Adrenal gland (tissue), 5 donors: ENCODE results near the gene GMDS.

Experiments
- POLR2A ChIP-seq, 2 donors: fragments of 450-650 bp; IDR thresholded peaks; one replicate each; pipeline ENCODE4 v1.6.1; 2017; ENCODE audit warnings: antibody characterized with exemption in 2 of 2, mild to moderate bottlenecking in 2 of 2, moderate library complexity in 1 of 2
- TF ChIP-seq, protein P1 (sequence below), 6 experiments: fragments of 450-650 bp in 4 of 6; fragments of 200-600 bp in 2 of 6; sonication (generic) in 1 of 6; IDR thresholded peaks; 1 replicate in 5 of 6; 2 replicates in 1 of 6; pipeline versions ENCODE4 v1.5.1 to v1.8.0; 2016 to 2021; ENCODE audit warnings: antibody characterized with exemption in 6 of 6, mild to moderate bottlenecking in 2 of 6, moderate library complexity in 1 of 6
- donor health status: DM: no; HTN: no; CAD: no.

- TF ChIP-seq POLR2A (IDR thresholded peaks at IDR 0.05) = no peak
- TF ChIP-seq, protein P1, sequence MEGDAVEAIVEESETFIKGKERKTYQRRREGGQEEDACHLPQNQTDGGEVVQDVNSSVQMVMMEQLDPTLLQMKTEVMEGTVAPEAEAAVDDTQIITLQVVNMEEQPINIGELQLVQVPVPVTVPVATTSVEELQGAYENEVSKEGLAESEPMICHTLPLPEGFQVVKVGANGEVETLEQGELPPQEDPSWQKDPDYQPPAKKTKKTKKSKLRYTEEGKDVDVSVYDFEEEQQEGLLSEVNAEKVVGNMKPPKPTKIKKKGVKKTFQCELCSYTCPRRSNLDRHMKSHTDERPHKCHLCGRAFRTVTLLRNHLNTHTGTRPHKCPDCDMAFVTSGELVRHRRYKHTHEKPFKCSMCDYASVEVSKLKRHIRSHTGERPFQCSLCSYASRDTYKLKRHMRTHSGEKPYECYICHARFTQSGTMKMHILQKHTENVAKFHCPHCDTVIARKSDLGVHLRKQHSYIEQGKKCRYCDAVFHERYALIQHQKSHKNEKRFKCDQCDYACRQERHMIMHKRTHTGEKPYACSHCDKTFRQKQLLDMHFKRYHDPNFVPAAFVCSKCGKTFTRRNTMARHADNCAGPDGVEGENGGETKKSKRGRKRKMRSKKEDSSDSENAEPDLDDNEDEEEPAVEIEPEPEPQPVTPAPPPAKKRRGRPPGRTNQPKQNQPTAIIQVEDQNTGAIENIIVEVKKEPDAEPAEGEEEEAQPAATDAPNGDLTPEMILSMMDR (IDR thresholded peaks at IDR 0.05) = no peak
Observed at GRCh38 chr6:2178125-2178524, 67.3 kb downstream of the GMDS start.
